M059J (cell line): Measurements from ENCODE around the gene CBX4. TPM values are rescaled to one million over a fixed set of nuclear protein-coding genes. Genes with fewer than 3 reads are reported as not detected.

Source experiments
- DNase-seq: peaks from one replicate; pipeline ENCODE4 v3.0.0-alpha.2; 2012; ENCODE audit warnings: low read depth
- total RNA-seq: library from RNA; depleted of rRNA; stranded (reverse); fragments of >200 nt; shearing (Covaris generic); gene quantifications from 2 replicates; pipeline ENCODE4 v1.2.3, GENCODE V29; 2014

Gene CBX4
- total RNA-seq, 1 experiment from 2014 or later = 21.2 TPM

DNA sequence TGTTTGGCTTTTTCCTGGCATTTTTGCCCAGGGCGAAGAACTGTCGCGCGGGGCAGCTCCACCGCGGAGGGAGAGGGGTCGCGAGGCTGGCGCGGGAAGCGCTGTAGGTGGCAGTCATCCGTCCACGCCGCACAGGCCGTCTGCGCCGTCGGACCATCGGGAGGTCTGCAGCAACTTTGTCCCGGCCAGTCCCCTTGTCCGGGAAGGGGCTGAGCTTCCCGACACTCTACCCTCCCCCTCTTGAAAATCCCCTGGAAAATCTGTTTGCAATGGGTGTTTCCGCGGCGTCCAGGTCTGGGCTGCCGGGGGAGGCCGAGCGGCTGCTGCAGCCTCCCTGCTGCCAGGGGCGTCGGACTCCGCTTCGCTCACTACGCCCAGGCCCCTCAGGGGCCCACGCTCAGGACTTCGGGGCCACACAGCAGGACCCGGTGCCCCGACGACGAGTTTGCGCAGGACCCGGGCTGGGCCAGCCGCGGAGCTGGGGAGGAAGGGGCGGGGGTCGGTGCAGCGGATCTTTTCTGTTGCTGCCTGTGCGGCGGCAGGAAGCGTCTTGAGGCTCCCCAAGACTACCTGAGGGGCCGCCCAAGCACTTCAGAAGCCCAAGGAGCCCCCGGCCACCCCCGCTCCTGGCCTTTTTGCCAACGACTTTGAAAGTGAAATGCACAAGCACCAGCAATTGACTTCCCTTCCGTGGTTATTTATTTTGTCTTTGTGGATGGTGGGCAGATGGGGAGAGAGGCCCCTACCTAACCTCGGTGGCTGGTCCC, 2.3 kb upstream of the CBX4 start:
- DNase-seq = no peak

DNA sequence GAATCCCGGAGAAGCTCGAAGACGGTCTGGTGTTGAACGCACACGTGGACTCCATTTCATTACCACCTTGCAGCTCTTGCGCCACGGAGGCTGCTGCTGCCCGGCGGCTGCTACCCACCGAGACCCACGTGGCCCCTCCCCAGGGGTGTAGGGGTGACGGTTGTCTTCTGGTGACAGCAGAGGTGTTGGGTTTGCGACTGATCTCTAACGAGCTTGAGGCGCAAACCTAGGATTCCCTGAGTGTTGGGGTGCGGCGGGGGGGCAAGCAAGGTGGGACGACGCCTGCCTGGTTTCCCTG, 1.7 kb upstream of the CBX4 start:
- DNase-seq = no peak

- DNase-seq = no peak
These were observed 1.2 kb upstream of the CBX4 start for GRCh38 chr17:79840269-79840988.

DNA sequence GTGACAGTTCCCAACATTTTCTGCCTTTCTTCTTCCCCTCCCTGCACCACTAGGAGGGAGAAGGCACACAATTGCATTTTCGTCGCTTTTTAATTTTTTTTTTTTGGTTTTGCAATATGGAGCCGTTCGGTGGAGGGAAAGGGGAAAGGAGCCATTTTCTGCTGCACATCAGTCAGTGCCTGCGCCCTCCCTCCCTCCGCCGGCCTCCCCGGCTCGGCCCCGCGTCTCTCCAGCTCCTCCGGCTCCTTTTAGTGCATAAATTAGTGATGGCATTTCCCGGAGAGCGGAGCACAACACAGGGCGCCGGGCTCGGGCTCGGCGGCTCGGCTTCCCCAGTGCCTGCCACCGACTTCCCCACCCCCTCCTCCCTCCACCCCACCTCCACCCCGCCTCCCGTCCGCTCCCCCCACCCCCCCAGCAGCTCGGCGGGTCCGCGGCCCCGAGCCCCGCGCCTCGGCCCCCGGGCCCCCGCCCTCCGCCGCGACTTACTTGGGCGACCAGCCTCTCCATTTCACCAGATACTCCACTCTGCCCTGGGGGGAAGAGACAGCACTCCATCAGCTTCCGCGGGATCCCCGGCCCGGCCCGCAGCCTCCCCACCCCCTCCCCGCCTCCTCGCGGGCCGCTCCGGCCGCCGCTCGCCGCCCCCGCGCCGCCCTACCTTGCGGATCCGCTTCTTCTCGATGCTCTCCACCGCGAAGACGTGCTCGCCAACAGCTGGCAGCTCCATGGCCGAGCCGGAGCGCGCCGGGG, 542 bp downstream of the CBX4 start:
- DNase-seq = peak; percentile 63

DNA sequence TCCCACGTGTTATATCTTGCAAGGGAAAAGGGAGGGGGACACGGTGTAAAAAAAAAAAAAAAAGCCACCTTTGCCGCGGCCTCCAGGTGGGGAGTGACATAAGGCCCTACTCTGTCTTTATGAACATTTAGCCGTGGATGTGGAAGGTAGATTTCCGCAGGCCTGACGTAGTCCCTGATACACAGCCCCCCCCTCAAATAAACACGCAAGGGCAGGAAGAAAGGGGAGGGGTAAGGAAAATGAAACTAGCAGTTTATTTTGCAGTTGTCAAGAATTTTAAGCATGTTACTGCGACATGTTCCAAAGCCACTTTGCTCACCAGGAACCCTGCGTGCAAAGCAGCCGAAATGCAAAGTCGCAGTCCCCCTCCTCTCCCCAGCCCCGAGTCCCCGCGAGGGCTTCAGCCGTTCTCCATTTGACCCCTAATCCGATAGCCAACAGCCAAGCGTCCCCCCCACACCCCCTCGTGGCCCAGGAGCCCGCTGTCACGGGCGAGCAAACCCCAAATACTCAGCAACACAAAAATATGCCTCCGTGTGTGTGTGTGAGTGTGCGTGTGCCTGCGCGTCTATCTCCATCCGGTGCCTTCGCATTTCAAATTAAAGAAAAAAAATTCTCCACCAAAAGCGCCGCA, 1.2 kb downstream of the CBX4 start:
- no peak for DNase-seq

GRCh38 chr17:79836972-79837887, 2.0 kb downstream of the CBX4 start:
- peak; percentile 45 for DNase-seq

DNA sequence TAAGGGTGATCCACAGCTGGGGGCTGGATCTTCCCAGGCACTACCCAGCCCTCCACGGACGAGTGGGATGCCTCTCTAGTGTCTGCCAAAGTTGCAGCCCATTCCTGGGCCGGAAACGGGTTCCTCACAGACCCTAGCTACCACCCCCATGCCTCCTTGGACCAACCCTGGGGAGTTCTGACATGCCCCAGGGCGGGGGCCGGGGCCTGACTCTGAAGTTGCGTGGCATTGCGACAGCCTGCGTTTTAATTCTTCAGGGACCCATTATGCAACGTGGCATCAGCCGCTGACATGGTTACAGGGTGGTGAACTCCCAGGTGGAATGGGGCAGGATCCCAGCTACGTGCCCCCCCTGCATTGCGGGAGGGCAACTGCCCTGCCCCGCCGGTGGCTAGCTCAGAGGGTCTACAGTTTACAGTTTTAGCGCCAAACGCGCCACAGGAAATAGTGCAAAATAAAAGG, 2.7 kb downstream of the CBX4 start:
- no peak for DNase-seq

DNA sequence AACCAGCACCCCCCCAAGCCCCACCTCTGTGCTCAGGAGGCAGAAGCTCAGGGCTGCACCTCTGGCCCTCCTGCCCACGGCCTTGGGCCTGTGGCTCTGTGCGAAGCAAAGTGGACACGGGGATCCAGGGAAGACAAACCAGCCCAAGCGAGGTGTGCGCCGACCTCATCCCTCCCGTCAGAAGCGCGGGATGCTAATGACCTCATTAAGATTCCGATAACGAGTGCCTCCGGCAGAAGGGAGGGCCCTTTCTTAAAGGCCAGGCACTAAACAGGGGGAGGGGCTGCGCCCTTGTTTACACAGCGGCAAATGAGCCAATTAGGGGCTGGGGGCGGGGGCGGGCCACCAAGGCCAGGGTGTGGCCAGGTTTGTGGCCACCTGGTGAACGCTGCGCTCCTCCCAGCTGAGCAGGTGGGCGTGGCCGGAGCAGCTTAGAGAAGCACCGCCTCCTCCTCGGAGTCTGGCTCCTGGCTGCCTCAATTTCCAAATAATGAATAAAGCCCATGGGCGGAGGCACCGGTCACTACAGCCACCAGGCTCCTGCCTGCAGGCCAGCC, 3.2 kb downstream of the CBX4 start:
- DNase-seq = no peak

- no peak for DNase-seq
These were observed 3.8 kb downstream of the CBX4 start for GRCh38 chr17:79835470-79835899.

- DNase-seq = no peak
These were observed 4.4 kb downstream of the CBX4 start for GRCh38 chr17:79834565-79835469.

DNA sequence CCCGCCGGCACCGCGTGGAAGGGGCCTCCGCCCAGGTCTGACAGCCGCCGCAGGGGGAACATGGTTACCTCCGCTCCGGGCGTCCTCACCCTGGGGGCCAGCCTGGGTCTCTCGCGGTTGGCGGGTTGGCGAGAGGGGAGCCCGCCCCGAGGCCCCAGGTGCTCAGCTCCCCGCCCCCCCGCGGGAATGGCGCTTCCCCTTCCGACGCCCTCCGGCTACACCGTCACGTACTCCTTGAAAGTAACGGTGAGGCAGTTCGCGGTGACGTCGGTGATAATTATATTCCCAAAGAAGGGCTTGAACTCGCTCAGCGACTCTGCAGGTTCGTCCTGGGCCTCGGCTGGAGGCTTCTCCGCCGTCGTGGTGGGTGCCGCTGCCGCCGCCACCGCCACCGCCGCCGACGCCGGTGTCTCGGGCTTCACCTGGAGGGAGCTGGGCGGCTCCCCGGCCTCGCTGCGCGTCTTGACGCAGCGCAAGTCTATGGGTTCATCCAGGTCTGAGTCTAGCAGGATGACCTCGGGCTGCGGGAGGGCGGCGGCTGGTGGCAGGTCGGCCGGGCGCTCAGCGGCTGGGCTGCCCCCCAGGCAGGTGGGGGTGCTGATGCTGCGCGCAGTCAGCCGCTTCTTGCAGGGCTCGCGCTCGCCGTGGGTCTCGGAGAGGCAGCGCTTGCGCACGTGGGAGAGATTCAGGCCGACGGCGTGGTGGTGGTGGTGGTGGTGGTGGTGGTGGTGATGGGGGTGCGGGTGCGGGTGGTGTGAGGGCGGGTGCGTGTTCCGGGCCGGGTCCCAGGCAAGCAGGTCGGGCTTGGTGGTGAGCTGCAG, 5.3 kb downstream of the CBX4 start:
- DNase-seq = no peak

DNA sequence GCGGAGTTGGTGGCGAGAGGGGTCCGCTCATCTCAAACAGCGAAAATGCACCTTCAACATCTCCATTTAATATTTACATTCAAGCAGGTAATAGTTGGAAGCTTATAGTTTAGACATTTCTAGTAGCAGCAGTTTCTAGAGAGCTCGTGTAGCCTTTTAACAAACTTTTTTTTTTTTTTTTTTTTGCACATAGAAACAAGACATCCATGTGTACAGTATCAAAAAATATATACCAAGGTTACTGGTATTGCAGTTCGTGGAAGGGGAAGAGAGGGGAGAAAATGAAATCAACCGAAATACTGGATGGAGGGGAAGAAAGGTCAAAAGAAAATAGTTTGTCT, 6.2 kb downstream of the CBX4 start:
- DNase-seq = no peak

GRCh38 chr17:79832218-79833109, 6.8 kb downstream of the CBX4 start:
- DNase-seq = no peak

DNA sequence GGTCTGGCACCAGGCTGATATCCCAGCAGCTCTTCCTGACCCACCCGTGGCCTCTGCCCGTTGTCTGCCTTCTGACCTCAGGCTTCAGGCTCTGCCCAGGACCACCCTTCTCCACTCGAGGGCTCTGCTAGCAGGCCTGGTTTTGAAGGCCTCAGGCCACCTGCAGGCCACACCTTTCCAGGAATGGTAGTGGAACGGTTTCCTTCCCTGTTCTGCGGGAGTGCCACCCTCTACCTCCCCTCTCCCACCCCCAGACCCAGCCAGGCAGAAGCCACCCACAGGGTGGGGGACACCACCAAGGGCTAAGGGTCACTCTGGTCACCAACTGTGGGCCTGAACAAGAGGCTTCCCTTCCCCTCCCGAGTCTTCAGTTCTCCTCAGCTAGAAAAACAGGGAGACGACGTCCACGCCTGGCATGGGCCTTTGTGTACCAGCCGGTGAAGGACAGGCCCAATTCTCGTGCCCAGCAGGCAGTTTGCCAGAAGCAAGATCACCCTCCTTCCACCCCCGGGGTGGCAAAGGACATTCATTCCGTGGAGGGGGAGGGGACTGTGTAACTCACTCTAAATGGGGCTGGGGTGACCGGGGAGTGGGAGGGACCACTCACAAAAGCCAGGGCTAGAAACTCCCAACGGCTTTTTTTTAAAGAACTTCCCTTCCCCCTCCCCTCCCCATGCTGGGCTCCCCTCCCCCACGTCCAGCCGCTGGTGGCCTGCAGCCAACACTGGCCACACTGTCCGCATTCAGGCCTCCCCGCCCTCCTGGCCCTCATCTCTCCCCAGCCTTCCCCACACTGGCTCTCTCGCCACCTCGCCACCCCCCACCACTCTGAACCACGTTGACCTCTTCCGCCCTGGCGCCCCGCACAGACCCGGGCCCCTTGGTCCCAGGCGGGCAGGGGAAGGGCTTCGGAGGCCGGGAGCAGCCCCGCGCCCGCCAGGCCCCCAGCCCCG, 7.7 kb downstream of the CBX4 start:
- DNase-seq = no peak

DNA sequence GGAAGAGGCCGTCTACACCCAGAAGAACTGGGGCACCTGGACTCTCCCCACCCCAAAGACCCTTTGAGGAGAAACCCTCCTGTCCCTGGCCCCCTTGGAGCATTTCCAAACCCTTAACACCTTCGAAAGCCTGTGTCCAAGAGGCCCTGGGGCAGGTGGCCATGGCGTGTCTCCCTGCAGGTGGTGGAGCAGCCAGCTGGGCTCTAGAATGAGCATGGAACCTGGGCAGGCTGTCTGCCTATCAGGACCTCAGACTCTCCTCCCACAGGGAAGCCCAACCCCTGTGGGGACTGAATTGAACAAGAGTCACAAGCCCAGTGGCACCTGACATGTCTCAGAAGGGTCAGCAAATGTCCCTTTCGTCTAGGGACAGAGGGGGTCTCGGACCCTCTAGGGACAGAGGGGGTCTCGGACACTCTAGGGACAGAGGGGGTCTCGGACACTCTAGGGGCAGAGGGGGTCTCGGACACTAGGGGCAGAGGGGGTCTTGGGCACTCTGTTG, 8.4 kb downstream of the CBX4 start:
- DNase-seq = no peak

DNA sequence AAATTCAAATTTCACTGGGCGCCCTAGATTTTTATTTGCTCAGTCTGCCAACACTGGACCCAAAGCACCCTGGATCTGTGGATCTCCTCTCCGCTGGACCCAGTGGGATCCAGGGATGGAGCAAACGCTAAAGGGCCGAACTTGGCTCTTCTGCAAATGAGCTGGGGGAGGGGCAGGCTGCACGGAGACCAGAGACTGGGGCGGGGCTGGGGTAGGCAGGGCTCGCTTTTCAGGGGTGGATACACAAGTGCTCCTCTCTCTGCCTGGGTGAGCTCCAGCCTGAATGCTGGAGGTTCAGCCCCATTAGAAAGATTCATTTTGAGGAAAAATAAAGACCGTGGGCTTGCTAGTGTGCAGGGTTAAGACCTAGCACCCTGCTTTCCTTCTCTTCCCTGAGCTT, 8.9 kb downstream of the CBX4 start:
- no peak for DNase-seq

GRCh38 chr17:79829457-79829856, 9.8 kb downstream of the CBX4 start:
- no peak for DNase-seq
